Fibroblast of skin of right biceps (primary cell): ENCODE measurements around the gene TBX15.

ENCODE experiments used
- DNase-seq: peaks from one replicate; pipeline ENCODE4 v3.0.0-alpha.2; 2013

TBX15 gene

DNA sequence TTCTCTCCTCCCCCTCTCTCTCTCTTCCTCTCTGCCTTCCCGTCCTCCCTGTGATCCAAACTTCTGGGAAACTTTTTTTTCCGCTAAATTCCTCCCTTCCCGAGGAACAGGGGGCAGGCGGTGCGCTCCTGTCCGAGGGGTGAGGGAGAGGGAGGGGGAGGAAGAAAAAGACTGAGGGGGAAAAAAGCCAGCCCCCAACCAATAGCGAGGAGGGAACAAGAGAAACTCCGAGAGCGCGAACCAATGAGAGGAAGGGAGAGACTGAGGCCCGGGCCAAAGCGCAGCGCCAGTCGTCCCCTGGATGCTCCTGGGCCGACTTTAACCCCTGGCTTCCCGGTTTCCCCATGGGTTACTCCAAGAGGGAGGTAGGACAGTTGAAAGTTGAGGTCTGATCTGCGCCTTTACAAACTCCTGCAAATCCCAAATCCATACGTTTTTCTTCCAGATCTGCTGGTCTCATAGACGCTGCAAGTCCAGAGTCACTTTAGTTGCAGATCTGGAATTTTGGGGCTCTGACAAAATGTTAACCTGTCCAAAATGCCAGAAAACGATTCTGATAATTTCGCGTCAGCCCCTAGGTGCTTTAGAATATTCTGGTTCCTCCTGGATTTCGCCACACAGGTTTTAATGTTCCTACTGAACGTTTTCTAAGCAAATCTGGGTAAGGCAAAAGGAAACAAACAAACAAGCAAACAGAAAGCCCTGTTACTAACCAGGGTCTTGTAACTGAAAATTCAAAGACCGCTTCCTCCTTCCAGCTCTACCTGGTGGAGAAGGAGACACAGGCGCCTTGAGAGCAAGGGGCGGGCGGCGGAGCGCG, at the start of gene TBX15:
TBX15 (minus strand) TSS at position 158 of the 820 bp plus-strand sequence. CDS start 548 bp downstream, outside the sequence.
- peak; percentile 96 for DNase-seq

DNA sequence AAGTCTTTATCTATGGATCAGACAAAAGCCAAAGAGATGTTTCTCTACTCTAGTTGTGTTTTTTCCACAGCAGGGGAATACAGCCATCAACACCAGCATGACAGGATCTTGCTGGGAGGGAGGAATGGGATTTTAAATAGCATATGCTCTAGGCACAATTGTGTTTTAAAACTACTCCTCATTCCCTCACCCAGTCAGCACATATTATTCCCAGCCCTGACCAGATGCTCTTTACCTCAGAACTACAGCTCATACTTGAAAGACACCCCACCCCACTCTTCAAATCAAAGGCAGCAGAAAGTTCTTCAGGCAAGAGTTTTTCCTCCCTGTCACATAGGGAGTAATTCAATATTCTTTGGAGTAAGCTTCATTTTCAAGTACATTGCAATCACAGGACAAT, 46.2 kb upstream of the TBX15 start:
- DNase-seq = no peak

DNA sequence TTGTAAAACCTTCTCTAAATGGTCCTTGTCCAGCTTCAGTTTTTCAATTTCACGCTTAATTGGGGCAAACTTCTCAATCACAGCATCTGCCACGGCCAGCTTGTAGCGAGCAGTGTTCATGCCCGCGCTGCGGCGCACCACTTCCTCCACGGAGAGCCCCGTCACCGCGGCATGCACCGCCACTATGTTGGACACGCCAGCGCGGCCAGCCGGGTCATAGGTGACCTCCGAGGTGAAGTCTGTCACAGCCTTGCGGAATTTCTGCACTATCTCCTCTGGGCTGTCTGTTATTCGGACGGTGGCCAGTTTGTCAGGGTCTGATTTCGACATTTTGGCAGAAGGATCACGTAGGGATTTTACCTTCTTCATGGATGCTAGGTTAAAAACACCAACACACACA, 44.8 kb upstream of the TBX15 start:
- DNase-seq = no peak

DNA sequence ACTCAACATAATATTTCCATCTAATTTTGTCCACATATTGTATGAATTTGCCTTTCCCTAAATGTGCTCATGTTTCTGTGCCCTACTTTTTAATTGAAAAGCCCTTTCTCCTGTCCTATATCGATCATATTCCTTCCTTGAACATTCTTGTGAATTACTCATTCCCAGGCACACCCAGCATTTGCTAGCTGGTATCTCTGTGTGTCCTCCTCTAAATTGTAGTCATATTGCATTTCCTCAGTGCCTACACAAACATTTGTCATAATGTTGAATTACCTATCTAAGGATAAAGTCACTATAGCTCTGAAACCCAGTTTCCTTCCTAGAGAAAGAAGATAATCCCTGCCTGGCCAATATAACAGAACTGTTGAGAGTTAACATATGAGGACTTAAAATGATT, 39.6 kb upstream of the TBX15 start:
- no peak for DNase-seq

DNA sequence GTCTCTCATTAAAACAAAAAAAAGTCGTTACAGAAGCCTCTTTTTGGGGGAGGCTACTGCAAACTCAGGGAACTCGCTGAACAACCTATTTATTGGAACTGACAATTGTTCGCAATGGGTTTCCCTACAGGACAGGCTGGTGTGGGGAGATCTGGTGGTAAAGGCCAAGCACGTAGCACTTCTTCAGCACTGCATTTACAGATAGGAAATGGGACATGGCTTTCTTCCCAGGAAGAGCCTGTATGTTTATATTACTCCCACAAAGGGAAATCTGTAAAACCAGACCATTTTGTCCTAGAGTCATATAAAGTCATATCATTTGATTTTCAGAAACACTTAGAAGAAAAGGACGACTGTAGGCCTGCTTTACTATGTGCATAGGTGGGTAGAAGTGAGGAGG, 38.8 kb upstream of the TBX15 start:
- no peak for DNase-seq

DNA sequence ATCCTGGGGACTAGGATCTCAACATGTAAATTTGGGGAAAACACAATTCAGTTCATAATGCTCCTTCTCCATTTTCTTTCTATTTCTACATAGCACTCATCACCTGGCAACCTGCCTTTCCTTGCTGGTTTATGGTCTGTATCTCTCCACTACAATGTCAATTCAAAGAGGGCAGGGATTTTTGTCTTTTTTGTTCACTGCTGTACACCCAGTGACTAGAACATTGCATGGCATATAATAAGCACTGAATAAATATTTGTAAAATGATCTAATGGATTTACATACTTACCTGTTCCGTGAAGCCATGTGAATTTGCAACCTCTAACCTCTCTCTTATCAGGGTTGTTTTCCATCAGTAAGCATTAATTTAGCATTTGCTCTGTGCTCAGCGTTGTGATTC, 27.4 kb upstream of the TBX15 start:
- no peak for DNase-seq

DNA sequence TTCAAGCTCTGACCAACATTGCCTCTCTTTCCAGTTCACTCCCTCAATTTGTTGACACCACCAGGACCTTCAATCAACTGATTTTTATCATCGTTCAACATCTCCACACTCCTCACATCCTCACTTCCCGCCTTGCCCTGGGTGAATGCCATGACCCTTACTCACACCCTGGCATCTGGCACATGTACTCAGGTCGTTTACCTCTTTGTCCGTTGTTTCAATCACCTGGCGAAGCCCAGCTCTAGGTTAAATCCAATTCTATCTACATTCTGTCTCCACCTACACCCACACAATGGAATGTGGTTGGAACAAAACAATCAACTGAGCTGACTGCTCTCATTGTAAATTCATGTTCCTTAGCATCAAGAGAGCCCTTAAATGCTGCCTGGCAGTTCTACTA, 24.2 kb upstream of the TBX15 start:
- DNase-seq = no peak

DNA sequence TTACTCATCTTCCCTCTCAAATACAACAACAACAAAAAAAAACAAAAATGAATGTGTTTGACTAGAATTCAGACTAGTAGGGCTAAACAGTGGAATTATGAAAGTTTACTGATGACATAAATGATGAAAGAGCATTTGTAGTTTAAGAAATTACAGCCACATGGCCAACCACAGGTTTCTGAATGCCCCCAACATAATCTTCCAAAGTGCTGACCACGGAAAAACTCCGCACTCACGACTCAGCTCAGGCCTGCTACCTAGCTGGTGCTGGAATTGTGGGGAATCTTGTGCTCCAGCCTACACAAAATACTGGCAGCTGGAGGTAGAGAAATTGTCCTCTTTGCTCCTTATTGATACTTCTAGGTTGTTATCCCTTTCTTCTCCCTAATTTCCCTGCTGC, 23.6 kb upstream of the TBX15 start:
- peak; percentile 81 for DNase-seq

DNA sequence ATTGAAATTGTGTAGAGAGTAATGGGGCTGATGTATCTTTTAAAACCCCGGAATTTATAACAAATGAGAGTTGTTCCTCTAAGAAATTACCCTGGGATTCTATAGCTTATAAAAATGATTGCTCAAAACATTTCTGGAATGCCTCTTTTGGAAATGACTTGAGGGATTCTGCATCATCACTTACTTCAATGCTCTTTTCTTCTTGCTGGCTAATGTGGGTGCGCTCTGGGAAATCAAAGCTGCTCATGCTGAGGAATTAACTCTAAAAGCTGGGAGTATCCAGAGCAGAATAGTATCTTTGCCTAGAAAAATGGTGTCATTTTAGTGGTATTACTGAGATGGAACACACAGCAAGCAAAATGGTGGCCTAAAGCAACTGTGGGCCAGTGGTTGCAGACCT, 23.0 kb upstream of the TBX15 start:
- peak; percentile 67 for DNase-seq

DNA sequence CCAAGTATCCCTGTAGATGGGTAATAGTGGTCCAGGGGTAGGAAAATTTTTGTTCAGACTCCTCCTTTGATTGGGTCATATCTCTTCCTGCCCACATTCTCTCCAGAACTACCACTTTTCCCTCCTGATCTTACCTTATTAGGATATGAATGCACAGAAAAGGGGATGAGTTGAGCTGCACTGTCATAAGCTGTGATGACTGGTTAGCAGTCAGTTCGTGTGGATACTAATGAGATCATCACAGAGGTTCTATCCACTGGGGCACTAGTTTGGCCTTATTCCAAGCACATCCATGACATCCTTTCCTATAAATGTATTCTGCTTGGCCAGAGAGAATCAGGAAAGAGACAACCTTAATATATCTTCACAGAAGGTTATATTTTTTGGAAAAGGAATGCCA, 22.1 kb upstream of the TBX15 start:
- peak; percentile 92 for DNase-seq

DNA sequence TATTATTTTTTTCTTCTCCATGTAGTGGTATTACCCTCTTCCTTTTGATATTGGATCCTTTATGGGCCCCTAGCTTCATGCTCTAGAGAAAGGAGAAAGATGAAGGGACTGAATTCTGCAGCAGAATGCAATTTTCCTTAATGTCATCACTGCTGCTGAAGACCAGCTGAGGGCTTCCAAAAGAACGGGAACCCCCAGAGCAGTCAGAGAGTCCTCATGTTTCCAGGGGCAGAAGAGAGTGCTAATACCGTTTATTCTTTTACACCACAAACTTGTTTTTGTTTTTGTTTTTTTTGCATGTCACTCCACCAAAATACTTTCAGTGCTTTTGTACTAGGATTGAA, 21.1 kb upstream of the TBX15 start:
- DNase-seq = peak; percentile 49

DNA sequence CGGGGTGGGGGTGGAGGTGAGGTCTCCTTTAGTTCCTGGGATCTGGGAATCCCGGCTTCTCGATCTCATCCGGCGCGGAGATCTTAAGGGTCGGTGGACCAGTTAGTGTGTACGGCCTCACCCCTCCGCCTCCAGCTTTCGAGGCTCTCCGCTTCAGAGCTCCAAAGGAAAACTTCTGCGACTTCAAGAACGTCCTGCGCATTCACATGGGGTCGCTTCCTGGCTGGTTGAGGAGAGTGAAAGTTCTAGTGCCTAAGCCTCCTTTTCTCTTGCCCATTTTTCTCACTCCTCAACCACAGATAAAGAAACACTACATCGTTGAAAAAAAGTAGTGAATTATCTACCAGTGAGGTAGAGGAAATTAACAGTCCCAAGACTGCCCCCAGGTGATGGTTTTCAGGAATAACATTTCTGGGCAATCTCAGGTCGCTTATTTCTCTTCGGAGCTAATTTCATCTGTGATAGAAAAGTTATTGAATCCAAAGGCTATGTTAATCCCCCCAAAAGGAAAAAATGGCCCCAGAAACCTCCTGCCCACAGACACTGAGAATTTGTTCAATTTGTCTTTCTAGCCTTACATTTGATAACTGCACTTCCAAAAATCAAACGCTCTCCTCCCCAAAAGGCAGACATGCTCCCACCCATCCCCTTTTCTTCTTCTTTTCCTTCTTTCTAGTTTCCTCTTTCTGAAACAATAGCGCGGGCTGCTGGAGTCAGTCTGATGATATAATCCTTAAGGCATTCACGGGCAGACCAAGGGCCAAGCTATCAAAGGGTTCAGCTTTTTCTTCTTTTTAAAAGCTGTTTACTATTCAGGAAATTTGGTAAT, 20.6 kb upstream of the TBX15 start:
- DNase-seq = peak; percentile 89

DNA sequence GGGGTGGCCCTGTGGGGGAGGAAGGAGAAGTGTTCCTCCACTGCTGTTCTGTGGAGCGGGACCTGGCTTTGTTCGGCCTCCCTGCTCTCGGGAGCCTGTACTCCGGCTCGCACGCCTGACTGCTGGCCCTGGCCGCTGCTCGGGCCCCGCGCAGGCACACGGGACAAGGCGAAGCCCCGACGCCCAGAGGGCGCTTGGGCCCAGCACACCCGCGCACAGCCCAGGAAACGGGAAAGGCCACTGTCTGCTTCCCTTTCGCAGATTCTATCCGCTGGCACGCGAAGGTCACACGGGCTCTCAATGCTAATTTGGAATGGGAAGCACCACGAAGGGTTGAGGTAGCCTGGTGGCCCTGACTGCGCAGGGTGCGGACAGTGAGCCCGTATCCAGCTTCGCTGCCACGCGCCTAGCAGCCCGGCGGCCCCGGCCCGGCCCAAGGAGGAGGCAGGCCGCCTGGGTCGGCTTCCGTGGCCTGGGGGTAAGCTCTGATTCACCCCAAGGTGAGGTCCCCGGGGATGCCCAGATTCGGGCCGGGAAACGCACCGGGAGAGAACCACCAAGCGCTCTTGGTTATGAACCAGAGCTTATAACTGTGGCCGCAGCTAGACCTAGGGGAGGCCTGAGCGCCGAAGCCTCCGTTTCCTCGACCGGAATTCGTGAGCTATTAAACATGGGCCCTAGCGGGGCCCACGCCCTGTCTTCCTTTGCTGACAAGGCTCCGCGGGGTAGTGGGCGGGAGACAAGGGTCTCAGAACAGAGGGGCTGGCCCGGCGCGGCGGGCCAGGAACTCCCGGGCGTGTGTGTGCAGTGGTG, 19.7 kb upstream of the TBX15 start:
- peak; percentile 52 for DNase-seq

DNA sequence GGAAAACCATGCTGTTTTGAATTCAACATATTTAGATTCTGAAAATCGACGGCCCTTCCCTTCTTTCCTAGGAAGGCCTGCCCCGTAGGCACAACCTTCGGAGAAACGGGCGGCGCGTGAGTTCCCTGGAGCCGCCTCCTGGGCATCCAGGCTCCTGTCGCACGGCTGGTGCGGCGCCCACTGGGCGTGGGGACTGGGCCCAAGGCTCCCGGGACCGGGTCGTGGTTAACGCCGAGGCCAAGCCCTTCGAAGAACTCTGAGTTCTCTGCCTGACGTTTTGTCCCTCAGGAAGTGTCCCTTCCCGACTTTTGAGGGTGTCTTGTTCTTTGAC, 19.2 kb upstream of the TBX15 start:
- no peak for DNase-seq

DNA sequence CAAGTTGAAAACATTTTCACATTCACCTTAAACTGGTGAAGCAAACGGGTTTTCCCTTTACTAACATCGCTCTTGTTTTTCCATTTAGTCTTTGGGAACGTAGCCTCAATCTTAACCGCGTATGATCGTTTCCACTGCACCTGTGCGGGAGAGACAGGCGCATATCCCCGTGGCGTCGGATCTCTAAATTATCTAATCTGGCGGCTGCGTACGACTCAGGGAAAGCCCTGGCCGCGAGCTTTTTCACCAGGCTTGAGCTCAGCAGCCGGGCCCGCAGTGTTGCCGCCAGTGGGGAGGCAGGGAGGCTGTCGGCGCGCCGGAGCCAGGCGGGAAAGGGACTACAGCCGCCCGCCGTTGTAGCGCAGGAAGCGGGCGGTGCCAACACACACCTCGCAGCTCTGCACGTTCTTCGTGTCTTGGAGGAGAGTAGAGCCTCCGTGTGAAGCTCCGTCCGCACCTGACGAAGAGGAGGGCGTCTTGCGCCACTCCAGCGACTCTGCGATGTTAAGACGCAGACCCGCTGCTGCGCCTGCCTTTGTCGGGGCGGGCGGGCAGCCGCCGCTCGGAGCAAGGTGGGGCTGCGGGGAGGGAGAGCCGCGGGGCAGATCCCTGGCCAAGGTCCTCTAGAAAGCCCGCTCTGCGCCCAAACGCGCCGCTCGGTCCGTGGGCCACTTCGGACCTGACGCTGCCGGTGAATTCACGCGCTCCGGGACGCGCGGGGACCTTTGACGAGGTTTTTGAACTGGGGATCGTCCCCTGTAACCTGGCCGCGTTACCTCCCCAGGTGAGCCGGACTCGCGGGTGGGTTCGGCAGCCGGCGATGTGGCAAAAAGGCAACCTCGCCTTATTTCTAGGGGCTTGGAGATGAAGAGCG, 18.5 kb upstream of the TBX15 start:
- DNase-seq = no peak

DNA sequence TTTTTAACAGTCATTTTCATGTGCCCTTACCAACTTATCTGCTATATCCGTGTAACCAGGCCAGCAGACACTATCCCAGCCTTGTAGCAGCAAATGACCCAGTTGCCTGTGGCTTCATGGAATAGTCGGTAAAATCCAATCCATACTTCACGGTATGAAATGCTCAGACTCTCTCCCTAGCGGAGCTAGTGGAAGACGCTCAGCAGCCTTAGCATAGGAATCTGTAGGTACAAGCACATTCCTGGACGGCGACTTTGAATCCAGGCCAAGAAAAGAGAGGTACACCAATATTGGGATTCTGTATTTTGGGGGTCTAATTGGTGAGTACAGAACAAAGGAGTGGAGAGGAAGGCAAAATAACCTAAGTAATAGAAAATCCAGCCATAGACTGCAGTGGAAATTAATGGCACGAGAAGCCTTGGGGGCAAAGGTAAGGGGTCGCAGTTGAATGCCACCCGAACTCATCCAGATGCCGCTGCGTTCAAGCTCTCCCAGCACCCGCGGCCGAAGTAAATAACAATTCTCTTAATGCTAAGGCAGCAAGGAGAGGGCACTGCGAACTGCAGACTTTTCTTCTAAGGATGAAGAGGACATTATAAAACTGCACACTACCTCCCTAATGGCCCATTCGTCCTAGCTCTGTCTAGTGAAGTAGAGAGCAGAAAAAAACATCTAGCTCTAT, 17.7 kb upstream of the TBX15 start:
- no peak for DNase-seq

DNA sequence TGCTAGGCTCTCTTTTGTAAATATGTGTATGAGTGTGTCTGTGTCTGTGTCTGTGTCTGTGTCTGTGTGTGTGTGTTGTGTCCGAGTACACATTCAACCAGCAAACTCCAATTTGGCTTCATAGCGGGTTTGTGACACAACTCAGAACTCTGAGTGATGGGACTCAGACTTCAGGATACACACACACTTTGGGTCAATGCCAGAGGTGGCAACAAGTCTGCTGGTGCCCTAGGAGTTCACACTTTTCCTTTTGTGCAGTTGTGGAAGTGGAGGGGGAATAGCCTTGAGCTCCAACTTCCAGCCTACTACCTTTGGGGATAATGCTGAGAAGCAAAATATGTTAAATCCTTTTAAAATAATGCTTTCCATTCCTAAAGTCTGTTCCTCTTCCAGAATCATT, 16.6 kb upstream of the TBX15 start:
- no peak for DNase-seq

DNA sequence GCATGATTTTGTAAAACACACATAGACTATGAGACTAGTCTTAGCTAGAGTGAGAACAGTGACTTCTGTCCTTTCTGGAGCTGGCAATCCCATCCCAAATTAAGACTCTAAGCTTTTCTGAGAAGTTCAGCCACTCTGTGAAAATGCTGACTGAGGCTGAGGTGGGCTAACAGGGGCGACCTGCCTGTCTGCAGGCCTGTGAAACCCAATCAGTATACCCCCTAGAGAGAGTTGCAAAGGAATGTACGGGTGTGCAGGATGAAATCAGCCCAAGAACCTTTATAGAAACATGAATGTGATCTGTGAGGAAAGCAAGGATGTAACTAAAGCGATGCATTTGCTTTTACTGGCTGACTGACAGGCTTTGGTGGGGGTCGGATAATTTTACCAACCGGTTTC, 16.0 kb upstream of the TBX15 start:
- DNase-seq = no peak

DNA sequence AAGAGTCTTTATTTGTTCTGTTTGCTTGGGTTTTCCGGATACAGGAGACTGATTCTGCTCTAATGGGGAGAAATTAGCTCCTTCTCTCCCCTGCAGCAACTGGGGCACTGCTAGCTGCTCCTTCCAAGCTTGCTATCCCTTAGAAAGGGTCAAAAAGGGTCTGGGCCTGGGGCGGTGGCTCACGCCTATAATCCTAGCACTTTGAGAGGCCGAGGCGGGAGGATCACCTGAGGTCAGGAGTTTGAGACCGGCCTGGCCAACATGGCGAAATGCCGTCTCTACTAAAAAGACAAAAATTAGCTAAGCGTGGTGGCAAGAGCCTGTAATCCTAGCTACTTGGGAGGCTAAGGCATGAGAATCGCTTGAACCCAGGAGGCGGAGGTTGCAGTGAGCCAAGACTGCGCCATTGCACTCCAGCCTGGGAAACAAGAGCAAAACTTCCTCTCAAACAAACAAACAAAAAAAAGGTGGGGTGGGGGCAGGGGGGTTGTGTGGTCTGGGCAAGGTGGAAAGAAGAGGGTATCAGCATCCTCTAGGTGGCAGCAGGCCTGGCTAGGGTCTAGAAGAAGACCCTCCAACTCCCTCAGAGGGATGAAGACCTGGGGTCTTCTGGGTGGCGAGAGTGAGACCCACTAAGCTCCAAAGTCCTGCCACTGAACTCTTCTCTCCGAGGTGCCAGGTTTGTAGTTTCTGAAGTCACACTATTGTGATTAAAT, 15.4 kb upstream of the TBX15 start:
- DNase-seq = no peak

DNA sequence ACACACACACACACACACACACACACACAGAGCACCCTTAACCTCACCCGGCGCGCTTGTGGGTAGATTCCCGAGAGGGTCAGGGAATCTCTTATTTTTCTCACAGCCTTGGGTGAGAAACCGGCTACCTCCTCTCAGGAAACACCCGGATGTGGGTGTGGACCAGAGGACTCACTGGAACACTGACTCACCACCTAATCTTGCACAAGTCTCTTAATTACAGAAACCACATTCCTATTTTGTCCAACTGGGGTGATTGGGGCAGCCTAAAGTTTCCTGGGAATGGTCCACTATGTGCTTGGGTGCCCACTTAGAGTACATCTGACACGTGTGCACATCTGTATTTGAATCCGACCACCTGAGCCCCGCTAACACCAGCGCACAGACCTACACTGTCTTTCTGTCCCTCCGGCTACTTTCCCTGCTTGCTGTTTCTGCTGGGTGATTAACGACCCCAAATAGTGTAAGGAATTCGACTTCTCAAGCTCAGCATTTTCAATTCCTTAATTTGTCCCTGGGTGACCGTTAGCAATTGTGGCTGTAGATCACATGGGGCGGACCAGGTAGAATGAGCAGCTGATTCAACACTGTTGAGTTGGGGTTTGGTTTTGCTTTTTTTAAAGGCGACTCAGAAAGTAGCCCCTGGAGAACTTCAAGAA, 14.0 kb upstream of the TBX15 start:
- DNase-seq = peak; percentile 96
